Vagina (tissue), 2 donors: ENCODE results near the gene LPP. TPM values are rescaled to one million over a fixed set of nuclear protein-coding genes. Genes with fewer than 3 reads are reported as not detected.

Experiments used
- DNase-seq, 2 donors: peaks; one replicate each; pipeline ENCODE4 v3.0.0-alpha.2; 2017; ENCODE audit errors: extremely low spot score in 2 of 2
- H3K27ac ChIP-seq: fragments of 200-600 bp; sonication (generic); one replicate; pipeline ENCODE4 v1.5.1; 2019
- H3K27me3 ChIP-seq: fragments of 200-600 bp; sonication (generic); one replicate; pipeline ENCODE4 v1.5.1; 2019
- H3K36me3 ChIP-seq, 2 donors: fragments of 200-600 bp; sonication (generic); one replicate each; pipeline ENCODE4 v1.5.1; 2017 to 2019
- H3K4me1 ChIP-seq: fragments of 200-600 bp; sonication (generic); one replicate; pipeline ENCODE4 v1.5.1; 2019
- H3K4me3 ChIP-seq, 2 donors: fragments of 200-600 bp; sonication (generic); 1 replicate in 1 of 2; 2 replicates in 1 of 2; pipeline ENCODE4 v1.5.1; 2016 to 2019
- H3K9me3 ChIP-seq: fragments of 200-600 bp; sonication (generic); one replicate; pipeline ENCODE4 v1.5.1; 2019
- POLR2A ChIP-seq, 2 donors: fragments of 450-650 bp; IDR thresholded peaks; one replicate each; pipeline ENCODE4 v1.6.1; 2017; ENCODE audit warnings: antibody characterized with exemption in 2 of 2, mild to moderate bottlenecking in 2 of 2, moderate library complexity in 2 of 2
- POLR2AphosphoS5 ChIP-seq, 2 donors: sonication (generic); formaldehyde crosslinking; IDR thresholded peaks; one replicate each; pipeline ENCODE4 v1.9.0; 2017; ENCODE audit warnings: antibody characterized with exemption in 2 of 2, mild to moderate bottlenecking in 2 of 2, low read depth in 1 of 2; ENCODE audit not compliant: insufficient read depth in 1 of 2
- intact Hi-C: fragments of 100-400 bp; cut with DNase I; formaldehyde crosslinking; loops from one replicate; pipeline ENCODE4 v1.15.1; 2023
- total RNA-seq: library from RNA; depleted of rRNA; stranded (reverse); fragments of >200 nt; gene quantifications from one replicate; pipeline ENCODE4 v1.2.3, GENCODE V29; 2016
- TF ChIP-seq, protein P1 (sequence below), 3 experiments: fragments of 450-650 bp in 2 of 3; fragments of 200-600 bp in 1 of 3; sonication (generic) in 1 of 3; IDR thresholded peaks; one replicate each; pipeline ENCODE4 v1.5.1; 2017 to 2019; ENCODE audit warnings: antibody characterized with exemption in 3 of 3, mild to moderate bottlenecking in 2 of 3, moderate library complexity in 2 of 3

The LPP gene
- total RNA-seq, 1 donor from 2014 or later, result 248 TPM

- intact Hi-C loops, result no loop called here
- Histone ChIP-seq H3K4me1 (peaks cover 9% of the 10 kb centered on the region), H3K27me3 (no peaks in the 10 kb centered on the region), H3K9me3 (no peaks in the 10 kb centered on the region), H3K27ac (no peak overlapping the region), H3K4me3 (no peak overlapping the region), H3K36me3 (no peaks in the 10 kb centered on the region)
- DNase-seq, result no peak
- TF ChIP-seq POLR2A (IDR thresholded peaks at IDR 0.05) (no peak), POLR2AphosphoS5 (IDR thresholded peaks at IDR 0.05; ENCODE audit: insufficient read depth in 1 of 2, low read depth in 1 of 2) (no peak)
- TF ChIP-seq, protein P1, sequence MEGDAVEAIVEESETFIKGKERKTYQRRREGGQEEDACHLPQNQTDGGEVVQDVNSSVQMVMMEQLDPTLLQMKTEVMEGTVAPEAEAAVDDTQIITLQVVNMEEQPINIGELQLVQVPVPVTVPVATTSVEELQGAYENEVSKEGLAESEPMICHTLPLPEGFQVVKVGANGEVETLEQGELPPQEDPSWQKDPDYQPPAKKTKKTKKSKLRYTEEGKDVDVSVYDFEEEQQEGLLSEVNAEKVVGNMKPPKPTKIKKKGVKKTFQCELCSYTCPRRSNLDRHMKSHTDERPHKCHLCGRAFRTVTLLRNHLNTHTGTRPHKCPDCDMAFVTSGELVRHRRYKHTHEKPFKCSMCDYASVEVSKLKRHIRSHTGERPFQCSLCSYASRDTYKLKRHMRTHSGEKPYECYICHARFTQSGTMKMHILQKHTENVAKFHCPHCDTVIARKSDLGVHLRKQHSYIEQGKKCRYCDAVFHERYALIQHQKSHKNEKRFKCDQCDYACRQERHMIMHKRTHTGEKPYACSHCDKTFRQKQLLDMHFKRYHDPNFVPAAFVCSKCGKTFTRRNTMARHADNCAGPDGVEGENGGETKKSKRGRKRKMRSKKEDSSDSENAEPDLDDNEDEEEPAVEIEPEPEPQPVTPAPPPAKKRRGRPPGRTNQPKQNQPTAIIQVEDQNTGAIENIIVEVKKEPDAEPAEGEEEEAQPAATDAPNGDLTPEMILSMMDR (IDR thresholded peaks at IDR 0.05), result no peak
These were observed 637.4 kb downstream of the LPP start for GRCh38 chr3:188791311-188791710.

GRCh38 chr3:188792793-188793192 lies 638.8 kb downstream of the LPP start:
- H3K4me3 ChIP-seq, result no peak overlapping the region
- H3K4me1 ChIP-seq, result peaks cover 9% of the 10 kb centered on the region
- no peak overlapping the region for H3K27ac ChIP-seq
- no peaks in the 10 kb centered on the region for H3K36me3 ChIP-seq
- intact Hi-C loops, result no loop called here
- no peak for DNase-seq
- H3K27me3 ChIP-seq, result no peaks in the 10 kb centered on the region
- no peak for TF ChIP-seq POLR2AphosphoS5 (IDR thresholded peaks at IDR 0.05; ENCODE audit: insufficient read depth in 1 of 2, low read depth in 1 of 2)
- TF ChIP-seq, protein P1 (IDR thresholded peaks at IDR 0.05), result no peak
- TF ChIP-seq POLR2A (IDR thresholded peaks at IDR 0.05), result no peak
- no peaks in the 10 kb centered on the region for H3K9me3 ChIP-seq

DNA sequence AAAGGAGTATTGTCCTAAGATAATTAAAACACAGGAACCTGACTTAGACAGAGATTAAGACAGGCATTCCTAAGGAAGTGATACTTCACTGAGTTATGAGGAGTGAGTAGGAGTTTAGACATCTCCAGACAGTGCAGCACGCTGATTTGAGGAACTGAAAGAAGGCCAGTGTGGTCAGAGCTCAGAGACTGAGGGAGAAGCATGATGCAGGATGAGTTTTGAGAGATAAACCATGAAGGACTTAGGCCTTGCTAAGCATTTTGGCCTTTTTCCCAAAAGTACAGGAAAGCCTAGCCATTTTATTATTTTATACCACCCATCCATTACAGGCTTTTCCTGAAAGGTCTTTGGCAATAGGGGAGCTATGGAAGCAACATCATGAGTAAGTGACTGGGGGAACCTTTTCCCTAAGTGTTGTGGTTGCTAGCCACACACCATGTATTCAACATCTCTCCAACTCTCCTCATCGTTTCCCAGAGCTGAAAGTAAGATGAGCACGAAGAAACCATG lies 642.2 kb downstream of the LPP start:
- Histone ChIP-seq H3K4me3 (no peak overlapping the region), H3K4me1 (peaks cover 22% of the 10 kb centered on the region), H3K9me3 (no peaks in the 10 kb centered on the region), H3K27me3 (no peaks in the 10 kb centered on the region), H3K27ac (no peak overlapping the region), H3K36me3 (no peaks in the 10 kb centered on the region)
- no peak for DNase-seq
- intact Hi-C loops, result no loop called here
- TF ChIP-seq, protein P1 (IDR thresholded peaks at IDR 0.05), result no peak
- TF ChIP-seq POLR2AphosphoS5 (IDR thresholded peaks at IDR 0.05; ENCODE audit: insufficient read depth in 1 of 2, low read depth in 1 of 2) (no peak), POLR2A (IDR thresholded peaks at IDR 0.05) (no peak)

DNA sequence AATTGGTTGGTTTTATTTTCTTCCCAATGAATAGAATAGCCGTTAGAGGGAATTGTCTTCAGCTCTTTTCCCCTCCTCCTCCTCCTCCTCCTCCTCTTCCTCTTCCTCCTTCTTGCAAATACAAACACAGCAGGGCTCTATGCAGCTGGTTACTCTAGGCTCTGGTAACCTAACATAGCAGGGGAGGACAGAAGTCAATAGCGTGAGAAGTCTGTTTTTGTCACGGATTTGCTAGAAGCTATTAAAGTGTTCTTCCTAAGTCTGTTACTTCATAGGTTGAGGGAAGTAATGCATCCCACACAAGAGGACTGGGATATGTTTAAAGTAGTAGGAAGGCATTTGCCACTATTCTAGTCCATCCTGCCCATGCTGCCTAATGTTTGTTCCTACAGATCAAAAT lies 643.1 kb downstream of the LPP start:
- no peak for DNase-seq
- intact Hi-C loops, result no loop called here
- Histone ChIP-seq H3K27me3 (no peaks in the 10 kb centered on the region), H3K27ac (no peak overlapping the region), H3K9me3 (no peaks in the 10 kb centered on the region), H3K4me3 (no peak overlapping the region), H3K36me3 (no peaks in the 10 kb centered on the region), H3K4me1 (peaks cover 22% of the 10 kb centered on the region)
- TF ChIP-seq, protein P1 (IDR thresholded peaks at IDR 0.05), result no peak
- TF ChIP-seq POLR2A (IDR thresholded peaks at IDR 0.05), result no peak
- TF ChIP-seq POLR2AphosphoS5 (IDR thresholded peaks at IDR 0.05; ENCODE audit: insufficient read depth in 1 of 2, low read depth in 1 of 2), result no peak

GRCh38 chr3:188798556-188799145 lies 644.7 kb downstream of the LPP start:
- no peak overlapping the region for H3K27ac ChIP-seq
- no peak overlapping the region for H3K4me3 ChIP-seq
- no peak for DNase-seq
- H3K36me3 ChIP-seq, result no peaks in the 10 kb centered on the region
- intact Hi-C loops, result no loop called here
- TF ChIP-seq, protein P1 (IDR thresholded peaks at IDR 0.05), result no peak
- TF ChIP-seq POLR2AphosphoS5 (IDR thresholded peaks at IDR 0.05; ENCODE audit: insufficient read depth in 1 of 2, low read depth in 1 of 2) (no peak), POLR2A (IDR thresholded peaks at IDR 0.05) (no peak)
- H3K27me3 ChIP-seq, result no peaks in the 10 kb centered on the region
- H3K4me1 ChIP-seq, result peaks cover 22% of the 10 kb centered on the region
- H3K9me3 ChIP-seq, result no peaks in the 10 kb centered on the region
